SJCRH30 (cell line): ENCODE results near the gene CDK8. TPM values are rescaled to one million over a fixed set of nuclear protein-coding genes. Genes with fewer than 3 reads are reported as not detected.

ENCODE experiments used
- DNase-seq, 2 experiments: peaks; one replicate each; pipeline ENCODE4 v3.0.0-alpha.2; 2015 to 2020
- H3K27ac ChIP-seq: fragments of 250-450 bp; sonication (Bioruptor Pico); 2 replicates; pipeline ENCODE4 v1.5.1; 2020; ENCODE audit warnings: mild to moderate bottlenecking, moderate library complexity
- H3K27me3 ChIP-seq: fragments of 250-450 bp; sonication (Bioruptor Pico); 2 replicates; pipeline ENCODE4 v1.5.1; 2020; ENCODE audit warnings: mild to moderate bottlenecking, moderate library complexity
- H3K36me3 ChIP-seq: fragments of 250-450 bp; sonication (Bioruptor Pico); 2 replicates; pipeline ENCODE4 v1.5.1; 2020; ENCODE audit warnings: mild to moderate bottlenecking, moderate library complexity
- H3K4me1 ChIP-seq: fragments of 250-450 bp; sonication (Bioruptor Pico); 2 replicates; pipeline ENCODE4 v1.5.1; 2020; ENCODE audit warnings: mild to moderate bottlenecking, moderate library complexity
- H3K4me3 ChIP-seq: fragments of 250-450 bp; sonication (Bioruptor Pico); 2 replicates; pipeline ENCODE4 v1.5.1; 2020; ENCODE audit warnings: mild to moderate bottlenecking, moderate library complexity
- H3K9me3 ChIP-seq: fragments of 250-450 bp; sonication (Bioruptor Pico); replicated peaks from 2 replicates; pipeline ENCODE4 v1.5.1; 2020; ENCODE audit warnings: mild to moderate bottlenecking, moderate library complexity
- total RNA-seq: library from RNA; depleted of rRNA; stranded (reverse); fragments of >200 nt; shearing (Covaris generic); gene quantifications from 2 replicates; pipeline ENCODE4 v1.2.3, GENCODE V29; 2014; rRNA removed

Gene CDK8
- total RNA-seq, 1 experiment from 2014 or later = 74.5 TPM

GRCh38 chr13:26441476-26441875 lies 187.5 kb downstream of the CDK8 start:
- no peaks in the 10 kb centered on the region for H3K27me3 ChIP-seq
- peaks cover 15% of the 10 kb centered on the region for H3K9me3 ChIP-seq
- no peak overlapping the region for H3K27ac ChIP-seq
- no peak overlapping the region for H3K4me3 ChIP-seq
- peaks cover 6% of the 10 kb centered on the region; the same call in 1 of the 2 replicates for H3K4me1 ChIP-seq
- no peaks in the 10 kb centered on the region for H3K36me3 ChIP-seq
- no peak for DNase-seq

GRCh38 chr13:26442541-26442940 lies 188.6 kb downstream of the CDK8 start:
- no peak for DNase-seq
- H3K4me3 ChIP-seq = no peak overlapping the region
- H3K27ac ChIP-seq = no peak overlapping the region
- peaks cover 5% of the 10 kb centered on the region for H3K9me3 ChIP-seq
- H3K36me3 ChIP-seq = no peaks in the 10 kb centered on the region
- H3K4me1 ChIP-seq = peaks cover 6% of the 10 kb centered on the region; the same call in 1 of the 2 replicates
- H3K27me3 ChIP-seq = no peaks in the 10 kb centered on the region

- Histone ChIP-seq H3K27ac (no peak overlapping the region), H3K27me3 (no peaks in the 10 kb centered on the region), H3K9me3 (no peaks in the 10 kb centered on the region), H3K36me3 (no peaks in the 10 kb centered on the region), H3K4me3 (no peak overlapping the region), H3K4me1 (peaks cover 6% of the 10 kb centered on the region; the same call in 1 of the 2 replicates)
- peak in 1 of 2 experiments; percentile 33 for DNase-seq
Observed at GRCh38 chr13:26445092-26445491, 191.2 kb downstream of the CDK8 start.

- Histone ChIP-seq H3K4me1 (peaks cover 6% of the 10 kb centered on the region; the same call in 1 of the 2 replicates), H3K27ac (no peak overlapping the region), H3K27me3 (no peaks in the 10 kb centered on the region), H3K4me3 (no peak overlapping the region), H3K36me3 (no peaks in the 10 kb centered on the region), H3K9me3 (no peaks in the 10 kb centered on the region)
- no peak for DNase-seq
Observed at GRCh38 chr13:26446751-26447150, 192.8 kb downstream of the CDK8 start.

GRCh38 chr13:26448032-26448431 lies 194.1 kb downstream of the CDK8 start:
- Histone ChIP-seq H3K27me3 (no peaks in the 10 kb centered on the region), H3K4me1 (peaks cover 6% of the 10 kb centered on the region; the same call in 1 of the 2 replicates), H3K9me3 (no peaks in the 10 kb centered on the region), H3K27ac (no peak overlapping the region), H3K4me3 (no peak overlapping the region), H3K36me3 (no peaks in the 10 kb centered on the region)
- DNase-seq = no peak

GRCh38 chr13:26449063-26449848 lies 195.3 kb downstream of the CDK8 start:
- Histone ChIP-seq H3K4me1 (peaks cover 6% of the 10 kb centered on the region; the same call in 1 of the 2 replicates), H3K27me3 (no peaks in the 10 kb centered on the region), H3K27ac (no peak overlapping the region), H3K36me3 (no peaks in the 10 kb centered on the region), H3K4me3 (no peak overlapping the region), H3K9me3 (no peaks in the 10 kb centered on the region)
- no peak for DNase-seq

Other genes starting within 250 kb of the CDK8 start
- gene SHISA2, start 202.1 kb upstream of the CDK8 start, total RNA-seq = 43.1 and 48.7 TPM in 2 replicates
- gene RNF6, start 31.8 kb upstream of the CDK8 start, total RNA-seq = 39.3 and 41.6 TPM in 2 replicates